ENCODE measurements around the gene KCNA5.

The KCNA5 gene

GRCh38 chr12:5023842-5024241 lies 19.8 kb upstream of the KCNA5 start:
- Histone ChIP-seq H3K27ac (ENCODE audit: insufficient read depth in 1 of 2, low read depth in 1 of 2, low read length in 2 of 2, poor library complexity in 1 of 2, severe bottlenecking in 2 of 2) (no peak overlapping the region), H3K9me3 (ENCODE audit: control extremely low read depth in 1 of 5, control insufficient read depth in 4 of 5, insufficient read depth in 2 of 5, low read depth in 1 of 5, low read length in 4 of 5) (no peaks in the 10 kb centered on the region), H3K4me3 (ENCODE audit: control insufficient read depth in 1 of 7, extremely low read depth in 1 of 7, insufficient read depth in 4 of 7, low read depth in 2 of 7, low read length in 6 of 7) (no peak overlapping the region), H3K27me3 (replicated peaks in 2 of 5; ENCODE audit: control insufficient read depth in 4 of 5, insufficient read depth in 5 of 5, low read length in 4 of 5) (peaks cover 0 to 16% (median 0%) of the 10 kb centered on the region in 5 experiments), H3K36me3 (ENCODE audit: control insufficient read depth in 4 of 4, insufficient read depth in 4 of 4, low read length in 3 of 4) (no peaks in the 10 kb centered on the region), H3K4me1 (ENCODE audit: control extremely low read depth in 1 of 4, control insufficient read depth in 4 of 4, insufficient read depth in 4 of 4, low read length in 3 of 4) (no peaks in the 10 kb centered on the region)
- WGBS (ENCODE audit: insufficient coverage) = 94% methylated on average over 5 of the region's 6 CpGs
- ChIA-PET CTCF (interaction anchor here (1.0 to 11.0 kb wide), 7 partner anchors 11 to 167 kb away, joined by 3 to 172 read pairs (median 4); no protein-coding TSS in a partner anchor), POLR2A (no interaction called here)
- no peak for DNase-seq

- Histone ChIP-seq H3K4me1 (ENCODE audit: control extremely low read depth in 1 of 4, control insufficient read depth in 4 of 4, insufficient read depth in 4 of 4, low read length in 3 of 4) (no peaks in the 10 kb centered on the region), H3K4me3 (ENCODE audit: control insufficient read depth in 1 of 7, extremely low read depth in 1 of 7, insufficient read depth in 4 of 7, low read depth in 2 of 7, low read length in 6 of 7) (no peak overlapping the region), H3K36me3 (ENCODE audit: control insufficient read depth in 4 of 4, insufficient read depth in 4 of 4, low read length in 3 of 4) (no peaks in the 10 kb centered on the region), H3K27me3 (replicated peaks in 2 of 5; ENCODE audit: control insufficient read depth in 4 of 5, insufficient read depth in 5 of 5, low read length in 4 of 5) (peaks cover 0 to 20% (median 0%) of the 10 kb centered on the region in 5 experiments), H3K27ac (ENCODE audit: insufficient read depth in 1 of 2, low read depth in 1 of 2, low read length in 2 of 2, poor library complexity in 1 of 2, severe bottlenecking in 2 of 2) (no peak overlapping the region), H3K9me3 (ENCODE audit: control extremely low read depth in 1 of 5, control insufficient read depth in 4 of 5, insufficient read depth in 2 of 5, low read depth in 1 of 5, low read length in 4 of 5) (no peaks in the 10 kb centered on the region)
- 52% methylated on average over 3 of the region's 4 CpGs for WGBS (ENCODE audit: insufficient coverage)
- DNase-seq = no peak
- ChIA-PET CTCF (interaction anchor here (1.2 to 11.0 kb wide), 2 partner anchors 57 to 169 kb away, joined by 3 to 172 read pairs; no protein-coding TSS in a partner anchor), POLR2A (no interaction called here)
Measured at GRCh38 chr12:5026342-5026938, 17.2 kb upstream of the KCNA5 start.

GRCh38 chr12:5027046-5027821 lies 16.4 kb upstream of the KCNA5 start:
- WGBS (ENCODE audit: insufficient coverage) = 50% methylated on average over 1 of the region's 4 CpGs

GRCh38 chr12:5030066-5030465 lies 13.6 kb upstream of the KCNA5 start:
- ChIA-PET POLR2A (no interaction called here), CTCF (interaction anchor here (1.1 kb wide), 1 partner anchor 11 kb away, joined by 3 read pairs; no protein-coding TSS in a partner anchor)
- Histone ChIP-seq H3K4me1 (ENCODE audit: control extremely low read depth in 1 of 4, control insufficient read depth in 4 of 4, insufficient read depth in 4 of 4, low read length in 3 of 4) (no peaks in the 10 kb centered on the region), H3K27me3 (replicated peaks in 2 of 5; ENCODE audit: control insufficient read depth in 4 of 5, insufficient read depth in 5 of 5, low read length in 4 of 5) (peaks cover 0 to 12% (median 0%) of the 10 kb centered on the region in 5 experiments), H3K4me3 (ENCODE audit: control insufficient read depth in 1 of 7, extremely low read depth in 1 of 7, insufficient read depth in 4 of 7, low read depth in 2 of 7, low read length in 6 of 7) (no peak overlapping the region), H3K36me3 (ENCODE audit: control insufficient read depth in 4 of 4, insufficient read depth in 4 of 4, low read length in 3 of 4) (no peaks in the 10 kb centered on the region), H3K27ac (ENCODE audit: insufficient read depth in 1 of 2, low read depth in 1 of 2, low read length in 2 of 2, poor library complexity in 1 of 2, severe bottlenecking in 2 of 2) (no peak overlapping the region), H3K9me3 (ENCODE audit: control extremely low read depth in 1 of 5, control insufficient read depth in 4 of 5, insufficient read depth in 2 of 5, low read depth in 1 of 5, low read length in 4 of 5) (no peaks in the 10 kb centered on the region)
- DNase-seq = no peak

More at GRCh38 chr12:5027046-5027821, 16.4 kb upstream of the KCNA5 start:
- H3K36me3 ChIP-seq (ENCODE audit: control insufficient read depth in 4 of 4, insufficient read depth in 4 of 4, low read length in 3 of 4) = no peaks in the 10 kb centered on the region
- ChIA-PET POLR2A (no interaction called here), CTCF (interaction anchor here (0.6 to 1.0 kb wide), 2 partner anchors 44 to 594 kb away, joined by 3 read pairs; no protein-coding TSS in a partner anchor)
- DNase-seq = no peak
- no peak overlapping the region for H3K27ac ChIP-seq (ENCODE audit: insufficient read depth in 1 of 2, low read depth in 1 of 2, low read length in 2 of 2, poor library complexity in 1 of 2, severe bottlenecking in 2 of 2)
- H3K4me1 ChIP-seq (ENCODE audit: control extremely low read depth in 1 of 4, control insufficient read depth in 4 of 4, insufficient read depth in 4 of 4, low read length in 3 of 4) = no peaks in the 10 kb centered on the region
- no peak overlapping the region for H3K4me3 ChIP-seq (ENCODE audit: control insufficient read depth in 1 of 7, extremely low read depth in 1 of 7, insufficient read depth in 4 of 7, low read depth in 2 of 7, low read length in 6 of 7)
- no peaks in the 10 kb centered on the region for H3K9me3 ChIP-seq (ENCODE audit: control extremely low read depth in 1 of 5, control insufficient read depth in 4 of 5, insufficient read depth in 2 of 5, low read depth in 1 of 5, low read length in 4 of 5)
- H3K27me3 ChIP-seq (replicated peaks in 2 of 5; ENCODE audit: control insufficient read depth in 4 of 5, insufficient read depth in 5 of 5, low read length in 4 of 5) = peaks cover 0 to 18% (median 0%) of the 10 kb centered on the region in 5 experiments

GRCh38 chr12:5031242-5031641 lies 12.4 kb upstream of the KCNA5 start:
- CTCF ChIA-PET = interaction anchor here (1.1 kb wide), 1 partner anchor 9 kb away, joined by 3 read pairs; no protein-coding TSS in a partner anchor
- POLR2A ChIA-PET = no interaction called here
- WGBS (ENCODE audit: insufficient coverage) = 90% methylated on average over 6 of the region's 6 CpGs
- Histone ChIP-seq H3K27me3 (replicated peaks in 2 of 5; ENCODE audit: control insufficient read depth in 4 of 5, insufficient read depth in 5 of 5, low read length in 4 of 5) (peaks cover 0 to 10% (median 0%) of the 10 kb centered on the region in 5 experiments), H3K27ac (ENCODE audit: insufficient read depth in 1 of 2, low read depth in 1 of 2, low read length in 2 of 2, poor library complexity in 1 of 2, severe bottlenecking in 2 of 2) (no peak overlapping the region), H3K4me1 (ENCODE audit: control extremely low read depth in 1 of 4, control insufficient read depth in 4 of 4, insufficient read depth in 4 of 4, low read length in 3 of 4) (no peaks in the 10 kb centered on the region), H3K4me3 (ENCODE audit: control insufficient read depth in 1 of 7, extremely low read depth in 1 of 7, insufficient read depth in 4 of 7, low read depth in 2 of 7, low read length in 6 of 7) (no peak overlapping the region), H3K9me3 (ENCODE audit: control extremely low read depth in 1 of 5, control insufficient read depth in 4 of 5, insufficient read depth in 2 of 5, low read depth in 1 of 5, low read length in 4 of 5) (peaks cover 0 to under 1% (median 0%) of the 10 kb centered on the region in 5 experiments), H3K36me3 (ENCODE audit: control insufficient read depth in 4 of 4, insufficient read depth in 4 of 4, low read length in 3 of 4) (no peaks in the 10 kb centered on the region)
- DNase-seq = no peak

- ChIA-PET POLR2A (no interaction called here), CTCF (no interaction called here)
- Histone ChIP-seq H3K9me3 (ENCODE audit: control extremely low read depth in 1 of 5, control insufficient read depth in 4 of 5, insufficient read depth in 2 of 5, low read depth in 1 of 5, low read length in 4 of 5) (peaks cover 0 to 1% (median 0%) of the 10 kb centered on the region in 5 experiments), H3K36me3 (ENCODE audit: control insufficient read depth in 4 of 4, insufficient read depth in 4 of 4, low read length in 3 of 4) (no peaks in the 10 kb centered on the region), H3K4me3 (ENCODE audit: control insufficient read depth in 1 of 7, extremely low read depth in 1 of 7, insufficient read depth in 4 of 7, low read depth in 2 of 7, low read length in 6 of 7) (no peak overlapping the region), H3K27ac (ENCODE audit: insufficient read depth in 1 of 2, low read depth in 1 of 2, low read length in 2 of 2, poor library complexity in 1 of 2, severe bottlenecking in 2 of 2) (no peak overlapping the region), H3K4me1 (ENCODE audit: control extremely low read depth in 1 of 4, control insufficient read depth in 4 of 4, insufficient read depth in 4 of 4, low read length in 3 of 4) (no peaks in the 10 kb centered on the region), H3K27me3 (replicated peaks in 2 of 5; ENCODE audit: control insufficient read depth in 4 of 5, insufficient read depth in 5 of 5, low read length in 4 of 5) (peaks cover 0 to 14% (median 0%) of the 10 kb centered on the region in 5 experiments)
- 65% methylated on average over 2 of the region's 3 CpGs for WGBS (ENCODE audit: insufficient coverage)
- DNase-seq = no peak
Measured at GRCh38 chr12:5031958-5032357, 11.7 kb upstream of the KCNA5 start.

GRCh38 chr12:5032821-5033220 lies 10.9 kb upstream of the KCNA5 start:
- Histone ChIP-seq H3K27me3 (replicated peaks in 2 of 5; ENCODE audit: control insufficient read depth in 4 of 5, insufficient read depth in 5 of 5, low read length in 4 of 5) (peaks cover 0 to 12% (median 0%) of the 10 kb centered on the region in 5 experiments), H3K4me3 (ENCODE audit: control insufficient read depth in 1 of 7, extremely low read depth in 1 of 7, insufficient read depth in 4 of 7, low read depth in 2 of 7, low read length in 6 of 7) (no peak overlapping the region), H3K36me3 (ENCODE audit: control insufficient read depth in 4 of 4, insufficient read depth in 4 of 4, low read length in 3 of 4) (no peaks in the 10 kb centered on the region), H3K4me1 (ENCODE audit: control extremely low read depth in 1 of 4, control insufficient read depth in 4 of 4, insufficient read depth in 4 of 4, low read length in 3 of 4) (no peaks in the 10 kb centered on the region), H3K9me3 (ENCODE audit: control extremely low read depth in 1 of 5, control insufficient read depth in 4 of 5, insufficient read depth in 2 of 5, low read depth in 1 of 5, low read length in 4 of 5) (peaks cover 0 to 1% (median 0%) of the 10 kb centered on the region in 5 experiments), H3K27ac (ENCODE audit: insufficient read depth in 1 of 2, low read depth in 1 of 2, low read length in 2 of 2, poor library complexity in 1 of 2, severe bottlenecking in 2 of 2) (no peak overlapping the region)
- DNase-seq = no peak
- WGBS (ENCODE audit: insufficient coverage) = over 99% methylated on average over 9 of the region's 11 CpGs
- CTCF ChIA-PET = no interaction called here
- POLR2A ChIA-PET = no interaction called here
